Measurements from ENCODE around the gene XRRA1. TPM values are rescaled to one million over a fixed set of nuclear protein-coding genes. Genes with fewer than 3 reads are reported as not detected.

XRRA1 gene
- polyA plus RNA-seq, 3 donors, result 1.2 to 3.6 (median 3.5) TPM

DNA sequence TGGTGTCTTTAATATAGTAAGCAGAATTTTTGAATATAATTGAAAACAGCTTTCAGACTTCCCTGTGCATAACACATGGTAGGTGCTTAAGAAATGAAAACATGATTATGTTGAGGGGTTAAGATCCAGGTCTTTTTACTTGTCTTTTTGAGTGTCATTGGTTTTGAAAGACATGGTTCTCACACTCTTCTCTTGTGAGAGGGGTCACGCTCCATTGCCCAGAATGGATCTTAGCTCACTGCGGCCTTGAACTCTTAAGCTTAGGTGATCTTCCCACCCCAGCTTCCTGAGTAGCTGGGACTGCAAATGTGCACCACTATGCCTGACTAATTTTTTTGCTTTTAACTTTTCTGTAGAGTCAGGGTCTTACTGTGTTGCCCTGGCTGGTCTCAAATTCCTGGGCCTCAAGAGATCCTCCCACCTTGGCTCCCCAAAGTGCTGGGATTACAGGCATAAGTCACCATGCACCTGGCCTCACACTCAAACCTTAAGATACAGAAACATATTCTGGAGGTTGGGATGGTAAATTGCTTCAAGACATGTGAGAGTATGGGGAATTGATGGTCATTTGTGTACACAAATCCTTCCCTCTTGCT is 1.6 kb upstream of the XRRA1 start:
- Histone ChIP-seq H3K79me2 (ENCODE audit: insufficient read depth, low read length) (peaks cover 68% of the 10 kb centered on the region), H3K4me2 (replicated peaks; ENCODE audit: extremely low read depth, low read length, poor library complexity, severe bottlenecking) (peak overlapping the region; percentile 84), H4K20me1 (ENCODE audit: insufficient read depth, low read length) (peaks cover 34% of the 10 kb centered on the region), H3K9me3 (replicated peaks in 1 of 2; ENCODE audit: control insufficient read depth in 1 of 2, insufficient read depth in 1 of 2, low read length in 2 of 2) (no peaks in the 10 kb centered on the region), H3K27me3 (ENCODE audit: control insufficient read depth in 2 of 2, insufficient read depth in 2 of 2, low read length in 2 of 2) (no peaks in the 10 kb centered on the region), H3K9ac (ENCODE audit: insufficient read depth, low read length, poor library complexity, severe bottlenecking) (peak overlapping the region; percentile 86), H3K4me1 (ENCODE audit: control insufficient read depth in 1 of 2, insufficient read depth in 2 of 2, low read length in 2 of 2) (peaks cover 19 to 25% of the 10 kb centered on the region in 2 donors), H3K4me3 (replicated peaks in 1 of 3; ENCODE audit: low read depth in 2 of 3, low read length in 3 of 3) (peak overlapping the region in 1 of 3 experiments; percentile 80), H3K36me3 (replicated peaks in 1 of 2; ENCODE audit: control insufficient read depth in 1 of 2, insufficient read depth in 2 of 2, low read length in 2 of 2) (peaks cover 4 to 28% of the 10 kb centered on the region in 2 donors), H2AFZ (ENCODE audit: insufficient read depth, low read depth, low read length, poor library complexity, severe bottlenecking) (no peak overlapping the region), H3K27ac (ENCODE audit: low read depth in 1 of 2, low read length in 2 of 2) (peak overlapping the region in 1 of 2 donors; percentile 92)
- Mint-ChIP-seq H3K4me3 (peak overlapping the region in 1 of 2 donors; percentile 96), H3K36me3 (peaks cover 12 to 33% of the 10 kb centered on the region in 2 donors), H3K27ac (peak overlapping the region in 6 of 7 donors; percentile 44 to 98 (median 81)), H3K9me3 (no peaks in the 10 kb centered on the region), H3K4me1 (peaks cover 37% of the 10 kb centered on the region), H3K27me3 (ENCODE audit: low read depth in 3 of 3) (peaks cover 0 to 3% (median 0%) of the 10 kb centered on the region in 3 donors)
- DNase-seq, result no peak
- TF ChIP-seq CTCF (IDR thresholded peaks at IDR 0.05), result no peak
- WGBS (ENCODE audit: insufficient coverage), result 100% methylated on average over 2 of the region's 2 CpGs
- intact Hi-C loops (cut with micrococcal nuclease), result loop anchor here in 1 of 2 donors (5.0 kb wide), 1 partner anchor 37 kb away; the partner anchor contains the start of gene NEU3

- Mint-ChIP-seq H3K36me3 (peaks cover 12 to 35% of the 10 kb centered on the region in 2 donors), H3K4me1 (peaks cover 37% of the 10 kb centered on the region), H3K27me3 (ENCODE audit: low read depth in 3 of 3) (peaks cover 0 to 3% (median 0%) of the 10 kb centered on the region in 3 donors), H3K27ac (peak overlapping the region; percentile 95 to 98 (median 97)), H3K9me3 (no peaks in the 10 kb centered on the region), H3K4me3 (peak overlapping the region; percentile 96 to 98)
- 0% methylated on average over 2 of the region's 6 CpGs for WGBS (ENCODE audit: insufficient coverage)
- Histone ChIP-seq H3K4me1 (ENCODE audit: control insufficient read depth in 1 of 2, insufficient read depth in 2 of 2, low read length in 2 of 2) (peaks cover 19 to 25% of the 10 kb centered on the region in 2 donors), H4K20me1 (ENCODE audit: insufficient read depth, low read length) (peaks cover 27% of the 10 kb centered on the region), H3K4me2 (replicated peaks; ENCODE audit: extremely low read depth, low read length, poor library complexity, severe bottlenecking) (peak overlapping the region; percentile 84), H3K9ac (ENCODE audit: insufficient read depth, low read length, poor library complexity, severe bottlenecking) (peak overlapping the region; percentile 86), H3K9me3 (replicated peaks in 1 of 2; ENCODE audit: control insufficient read depth in 1 of 2, insufficient read depth in 1 of 2, low read length in 2 of 2) (no peaks in the 10 kb centered on the region), H3K36me3 (replicated peaks in 1 of 2; ENCODE audit: control insufficient read depth in 1 of 2, insufficient read depth in 2 of 2, low read length in 2 of 2) (peaks cover 4 to 22% of the 10 kb centered on the region in 2 donors), H3K27ac (ENCODE audit: low read depth in 1 of 2, low read length in 2 of 2) (peak overlapping the region; percentile 46 to 92), H3K27me3 (ENCODE audit: control insufficient read depth in 2 of 2, insufficient read depth in 2 of 2, low read length in 2 of 2) (no peaks in the 10 kb centered on the region), H2AFZ (ENCODE audit: insufficient read depth, low read depth, low read length, poor library complexity, severe bottlenecking) (peak overlapping the region; percentile 95), H3K4me3 (replicated peaks in 1 of 3; ENCODE audit: low read depth in 2 of 3, low read length in 3 of 3) (peak overlapping the region; percentile 69 to 88 (median 80)), H3K79me2 (ENCODE audit: insufficient read depth, low read length) (peaks cover 61% of the 10 kb centered on the region)
- intact Hi-C loops (cut with micrococcal nuclease), result loop anchor here (2.0 to 5.0 kb wide), 3 partner anchors 33 to 41 kb away; partner anchors contain the start of gene NEU3 (in 1 of the 2)
- no peak for DNase-seq
- TF ChIP-seq CTCF (IDR thresholded peaks at IDR 0.05), result no peak
Observed at GRCh38 chr11:74949753-74950137, 854 bp upstream of the XRRA1 start.
